ENCODE results near the gene SH3TC2. TPM values are rescaled to one million over a fixed set of nuclear protein-coding genes. Genes with fewer than 3 reads are reported as not detected.

The SH3TC2 gene
- total and polyA plus RNA-seq, 2 of the 4 experiments (the other 2 are of a cell fraction), result 3.4 to 7.9 TPM

DNA sequence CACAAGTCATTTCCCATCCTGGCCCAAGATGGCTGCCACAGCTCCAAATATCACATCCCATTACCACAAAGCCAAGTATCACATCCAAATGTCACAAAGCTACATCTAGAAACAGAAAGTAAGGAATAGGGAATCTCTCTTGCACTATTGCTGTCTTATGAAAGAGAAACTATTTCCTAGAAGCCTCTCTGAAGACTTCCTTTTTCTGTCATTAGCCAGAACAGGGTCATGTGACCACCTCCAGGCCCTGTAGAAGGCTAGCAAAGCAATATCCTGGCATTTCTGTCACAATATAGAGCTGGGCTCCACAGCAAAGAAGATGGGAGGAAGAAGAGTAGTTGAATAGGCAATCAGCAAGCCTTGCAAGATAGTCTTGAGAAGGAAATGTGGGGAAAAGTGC, 99.2 kb downstream of the SH3TC2 start:
- Histone ChIP-seq H3K9me1 (ENCODE audit: insufficient read depth, low read length) (peaks cover 16% of the 10 kb centered on the region), H2BK120ac (ENCODE audit: low read depth, low read length) (peak overlapping the region; percentile 54), H3K23ac (ENCODE audit: low read depth, low read length) (no peak overlapping the region), H3K27me3 (ENCODE audit: control insufficient read depth, insufficient read depth, low read length) (no peaks in the 10 kb centered on the region), H2BK5ac (ENCODE audit: low read depth, low read length, poor library complexity, severe bottlenecking) (no peak overlapping the region), H2AFZ (replicated peaks; ENCODE audit: low read length, poor library complexity) (no peak overlapping the region), H3K4me1 (ENCODE audit: control insufficient read depth, insufficient read depth, low read length) (peaks cover 5% of the 10 kb centered on the region), H4K20me1 (ENCODE audit: insufficient read depth, low read length) (no peaks in the 10 kb centered on the region), H2BK20ac (ENCODE audit: low read depth, low read length) (peak overlapping the region; percentile 88), H3K14ac (replicated peaks; ENCODE audit: low read depth, low read length) (no peak overlapping the region; the same call in 1 of the 2 replicates), H2AK9ac (replicated peaks; ENCODE audit: low read depth, low read length, poor library complexity) (no peak overlapping the region), H3K79me1 (ENCODE audit: low read depth in 1 of 2, low read length in 2 of 2) (no peaks in the 10 kb centered on the region), H3K36me3 (ENCODE audit: control insufficient read depth, insufficient read depth, low read length) (no peaks in the 10 kb centered on the region), H3K4me2 (ENCODE audit: low read depth, low read length) (no peak overlapping the region), H2BK15ac (ENCODE audit: low read depth, low read length) (peak overlapping the region; percentile 49; the same call in 1 of the 3 replicates), H3K18ac (ENCODE audit: low read depth, low read length) (no peak overlapping the region), H3K9me3 (ENCODE audit: control insufficient read depth, insufficient read depth, low read length) (no peaks in the 10 kb centered on the region), H2AK5ac (ENCODE audit: low read depth, low read length) (peak overlapping the region; percentile 47; the same call in 1 of the 2 replicates), H4K91ac (ENCODE audit: insufficient read depth, low read depth, low read length) (peak overlapping the region; percentile 30; the same call in 1 of the 2 replicates), H3K27ac (ENCODE audit: insufficient read depth, low read length) (no peak overlapping the region), H3K4ac (ENCODE audit: low read depth, low read length) (peak overlapping the region; percentile 69), H4K8ac (ENCODE audit: low read depth in 2 of 2, low read length in 2 of 2) (peak overlapping the region in 1 of 2 experiments; percentile 74; a peak in 2 of 4 replicates), H4K5ac (ENCODE audit: low read depth, low read length) (no peak overlapping the region; the same call in 1 of the 2 replicates), H3K56ac (ENCODE audit: extremely low read depth, insufficient read depth, low read length) (no peak overlapping the region), H3K9ac (ENCODE audit: low read depth, low read length) (no peak overlapping the region), H3K4me3 (ENCODE audit: insufficient read depth, low read depth, low read length) (no peak overlapping the region)
- ChIA-PET CTCF (interaction anchor here (1.0 to 1.2 kb wide), 2 partner anchors 118 to 231 kb away, joined by 3 read pairs; no protein-coding TSS in a partner anchor), POLR2A (ENCODE audit: unreplicated experiment) (no interaction called here)
- dilution Hi-C loops (cut with HindIII; ENCODE audit: low sequenced_read_pairs, unreplicated experiment) (no loop called here), intact Hi-C loops (cut with micrococcal nuclease) (loop anchor here (2.0 kb wide), 1 partner anchor 51 kb away; no protein-coding TSS in a partner anchor), in situ Hi-C loops (cut with MboI; ENCODE audit: low sequenced_read_pairs) (no loop called here)
- BruUV-seq (replicated peaks), result no TSS peak
- DNase-seq, result no peak
- TF ChIP-seq, protein P1, sequence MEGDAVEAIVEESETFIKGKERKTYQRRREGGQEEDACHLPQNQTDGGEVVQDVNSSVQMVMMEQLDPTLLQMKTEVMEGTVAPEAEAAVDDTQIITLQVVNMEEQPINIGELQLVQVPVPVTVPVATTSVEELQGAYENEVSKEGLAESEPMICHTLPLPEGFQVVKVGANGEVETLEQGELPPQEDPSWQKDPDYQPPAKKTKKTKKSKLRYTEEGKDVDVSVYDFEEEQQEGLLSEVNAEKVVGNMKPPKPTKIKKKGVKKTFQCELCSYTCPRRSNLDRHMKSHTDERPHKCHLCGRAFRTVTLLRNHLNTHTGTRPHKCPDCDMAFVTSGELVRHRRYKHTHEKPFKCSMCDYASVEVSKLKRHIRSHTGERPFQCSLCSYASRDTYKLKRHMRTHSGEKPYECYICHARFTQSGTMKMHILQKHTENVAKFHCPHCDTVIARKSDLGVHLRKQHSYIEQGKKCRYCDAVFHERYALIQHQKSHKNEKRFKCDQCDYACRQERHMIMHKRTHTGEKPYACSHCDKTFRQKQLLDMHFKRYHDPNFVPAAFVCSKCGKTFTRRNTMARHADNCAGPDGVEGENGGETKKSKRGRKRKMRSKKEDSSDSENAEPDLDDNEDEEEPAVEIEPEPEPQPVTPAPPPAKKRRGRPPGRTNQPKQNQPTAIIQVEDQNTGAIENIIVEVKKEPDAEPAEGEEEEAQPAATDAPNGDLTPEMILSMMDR (conservative IDR thresholded peaks at IDR 0.05; ENCODE audit: low read depth, low read length), result no peak
- TF ChIP-seq MXI1 (IDR thresholded peaks at IDR 0.05; ENCODE audit: borderline replicate concordance, low read depth, low read length) (no peak), BHLHE40 (IDR thresholded peaks at IDR 0.05; ENCODE audit: low read depth, low read length) (no peak)
- TF ChIP-seq, protein P2, sequence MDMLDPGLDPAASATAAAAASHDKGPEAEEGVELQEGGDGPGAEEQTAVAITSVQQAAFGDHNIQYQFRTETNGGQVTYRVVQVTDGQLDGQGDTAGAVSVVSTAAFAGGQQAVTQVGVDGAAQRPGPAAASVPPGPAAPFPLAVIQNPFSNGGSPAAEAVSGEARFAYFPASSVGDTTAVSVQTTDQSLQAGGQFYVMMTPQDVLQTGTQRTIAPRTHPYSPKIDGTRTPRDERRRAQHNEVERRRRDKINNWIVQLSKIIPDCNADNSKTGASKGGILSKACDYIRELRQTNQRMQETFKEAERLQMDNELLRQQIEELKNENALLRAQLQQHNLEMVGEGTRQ (IDR thresholded peaks at IDR 0.05; ENCODE audit: low read depth, low read length), result peak; percentile 42; the same call in 1 of the 2 replicates
- no peak for ATAC-seq (ENCODE audit: low read depth)

Data from IMR-90 (cell line).